ENCODE results near the gene PRPF6. TPM values are rescaled to one million over a fixed set of nuclear protein-coding genes. Genes with fewer than 3 reads are reported as not detected.

Gene PRPF6
- total and polyA plus RNA-seq, 2 experiments from 2014 or later, result 47.1 to 54.8 TPM

DNA sequence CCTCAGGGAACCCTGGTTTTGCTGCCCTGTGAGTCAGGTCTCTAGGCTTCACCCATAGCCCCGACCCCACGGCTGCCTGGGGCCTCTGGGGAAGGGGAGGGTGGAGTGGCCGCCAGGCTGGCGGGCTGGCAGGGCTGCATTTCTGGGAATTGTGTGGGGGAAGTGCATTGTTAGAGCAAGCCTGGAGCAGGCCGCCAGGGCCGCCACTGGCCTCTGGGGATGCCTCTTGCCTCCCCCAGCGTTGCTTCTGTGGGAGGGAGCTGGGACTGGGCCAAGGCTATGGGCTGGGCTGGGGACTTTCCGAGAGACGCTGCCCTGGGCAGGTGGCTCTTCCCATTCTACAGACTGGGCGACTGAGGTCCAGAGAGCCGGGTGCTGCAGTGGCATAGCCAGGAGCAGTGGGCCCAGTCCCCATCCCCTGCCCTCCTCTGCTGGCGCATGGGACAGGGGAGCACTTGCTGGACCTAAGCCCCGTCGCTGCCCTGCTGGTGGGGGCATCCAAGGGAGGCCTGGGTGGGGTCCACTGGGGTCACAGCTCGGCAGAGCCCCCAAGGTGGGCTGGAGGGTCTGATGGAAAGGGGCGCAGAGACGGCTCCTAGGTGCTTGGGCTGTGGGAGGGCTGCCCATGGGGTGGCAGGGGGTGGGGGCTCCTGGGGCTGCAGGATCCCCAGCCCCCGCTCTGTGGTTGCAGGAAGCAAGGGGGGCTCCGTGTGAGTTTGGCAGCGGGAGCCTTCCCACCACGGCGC, 75.1 kb downstream of the PRPF6 start:
- H3K9me3 ChIP-seq (ENCODE audit: low read depth), result no peaks in the 10 kb centered on the region
- no peaks in the 10 kb centered on the region for H3K36me3 ChIP-seq (ENCODE audit: low read depth)
- in situ Hi-C loops (cut with MboI), result no loop called here
- no peak overlapping the region for H3K4me3 ChIP-seq
- no peak overlapping the region for H3K9ac ChIP-seq
- H3K79me2 ChIP-seq (ENCODE audit: insufficient read depth), result no peaks in the 10 kb centered on the region
- no peaks in the 10 kb centered on the region for H3F3A ChIP-seq (ENCODE audit: insufficient read depth)
- H3K9me2 ChIP-seq (ENCODE audit: insufficient read depth), result no peaks in the 10 kb centered on the region
- no peak for TF ChIP-seq EZH2phosphoT487 (IDR thresholded peaks at IDR 0.05; ENCODE audit: insufficient read depth, low read depth)
- TF ChIP-seq EZH2 (IDR thresholded peaks at IDR 0.05; ENCODE audit: insufficient read depth, poor library complexity, severe bottlenecking), result no peak
- H3K27ac ChIP-seq, result no peak overlapping the region
- H2AFZ ChIP-seq, result no peak overlapping the region
- WGBS, 2 experiments (ENCODE audit: low coverage in 1 of 2, low lambda C conversion rate in 2 of 2, missing lambda C conversion rate in 2 of 2), result 53 to 57% methylated on average over 19 to 22 of the region's 22 CpGs
- no peak for DNase-seq
- H4K20me1 ChIP-seq (ENCODE audit: insufficient read depth), result no peaks in the 10 kb centered on the region
- no peak overlapping the region for H3K4me2 ChIP-seq (ENCODE audit: unreplicated experiment)
- no peaks in the 10 kb centered on the region for H3K4me1 ChIP-seq (ENCODE audit: insufficient read depth)
- no peaks in the 10 kb centered on the region for H3K27me3 ChIP-seq (replicated peaks; ENCODE audit: insufficient read depth)

DNA sequence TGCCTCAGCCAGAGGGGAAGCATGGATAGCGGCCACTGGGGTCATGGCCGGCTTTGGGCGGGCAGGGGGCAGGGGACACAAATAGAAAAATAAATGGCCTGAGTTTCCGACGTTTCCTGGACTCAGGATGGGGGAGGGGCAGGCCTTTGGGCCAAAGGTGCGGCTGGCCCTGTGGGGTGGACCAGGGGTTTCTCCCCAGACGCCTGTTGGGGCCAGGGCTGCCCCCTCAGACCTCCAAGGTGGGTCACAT, 75.6 kb downstream of the PRPF6 start:
- in situ Hi-C loops (cut with MboI), result no loop called here
- no peak overlapping the region for H3K27ac ChIP-seq
- H3K27me3 ChIP-seq (replicated peaks; ENCODE audit: insufficient read depth), result no peaks in the 10 kb centered on the region
- H4K20me1 ChIP-seq (ENCODE audit: insufficient read depth), result no peaks in the 10 kb centered on the region
- no peaks in the 10 kb centered on the region for H3K79me2 ChIP-seq (ENCODE audit: insufficient read depth)
- H3K36me3 ChIP-seq (ENCODE audit: low read depth), result no peaks in the 10 kb centered on the region
- no peaks in the 10 kb centered on the region for H3K9me2 ChIP-seq (ENCODE audit: insufficient read depth)
- no peak overlapping the region for H2AFZ ChIP-seq
- 57 to 74% methylated on average over 6 to 7 of the region's 7 CpGs for WGBS, 2 experiments (ENCODE audit: low coverage in 1 of 2, low lambda C conversion rate in 2 of 2, missing lambda C conversion rate in 2 of 2)
- no peaks in the 10 kb centered on the region for H3K4me1 ChIP-seq (ENCODE audit: insufficient read depth)
- H3F3A ChIP-seq (ENCODE audit: insufficient read depth), result no peaks in the 10 kb centered on the region
- no peak for DNase-seq
- H3K4me2 ChIP-seq (ENCODE audit: unreplicated experiment), result no peak overlapping the region
- TF ChIP-seq EZH2phosphoT487 (IDR thresholded peaks at IDR 0.05; ENCODE audit: insufficient read depth, low read depth) (no peak), EZH2 (IDR thresholded peaks at IDR 0.05; ENCODE audit: insufficient read depth, poor library complexity, severe bottlenecking) (no peak)
- H3K9me3 ChIP-seq (ENCODE audit: low read depth), result no peaks in the 10 kb centered on the region
- no peak overlapping the region for H3K4me3 ChIP-seq
- H3K9ac ChIP-seq, result no peak overlapping the region

DNA sequence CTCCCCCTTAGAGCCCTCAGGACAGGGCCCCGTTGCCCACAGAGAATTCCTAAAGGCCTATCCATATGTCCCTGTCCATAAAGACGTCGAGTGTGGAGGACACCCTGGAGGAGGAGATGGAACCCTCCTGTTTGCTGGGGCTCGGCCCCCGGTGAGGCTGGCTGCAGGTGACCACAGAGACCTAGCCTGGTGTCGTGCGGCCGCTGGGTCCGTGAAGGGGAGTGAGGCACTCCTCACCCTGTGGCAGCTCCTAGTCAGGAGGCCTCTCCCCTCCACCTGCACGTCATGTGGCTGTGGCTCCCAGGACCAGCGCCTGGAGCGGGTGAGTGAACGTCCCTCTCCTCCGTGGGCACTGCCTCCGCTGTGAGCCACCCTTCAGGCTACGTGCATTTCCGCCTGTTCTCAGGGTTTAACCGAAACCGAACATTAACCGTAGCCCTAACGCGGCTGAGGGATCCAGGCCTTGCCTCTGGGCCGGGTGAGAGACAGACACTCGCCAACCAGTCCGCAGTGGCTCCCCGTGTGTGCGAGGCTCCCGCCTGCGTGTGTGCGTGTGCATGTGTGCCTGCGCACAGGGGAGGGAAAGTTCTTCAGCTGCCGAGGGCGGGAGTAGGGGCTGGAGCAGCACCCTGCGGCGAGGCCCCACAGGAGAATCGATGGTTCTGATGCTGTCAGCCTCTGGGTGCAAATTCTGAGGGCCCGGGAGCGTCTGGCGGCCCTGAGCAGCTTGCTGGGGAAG, 76.1 kb downstream of the PRPF6 start:
- Histone ChIP-seq H3K27me3 (replicated peaks; ENCODE audit: insufficient read depth) (no peaks in the 10 kb centered on the region), H3K36me3 (ENCODE audit: low read depth) (no peaks in the 10 kb centered on the region), H3K4me2 (ENCODE audit: unreplicated experiment) (no peak overlapping the region), H3K79me2 (ENCODE audit: insufficient read depth) (no peaks in the 10 kb centered on the region), H3F3A (ENCODE audit: insufficient read depth) (no peaks in the 10 kb centered on the region), H3K9ac (no peak overlapping the region), H3K9me2 (ENCODE audit: insufficient read depth) (no peaks in the 10 kb centered on the region), H2AFZ (no peak overlapping the region), H3K4me1 (ENCODE audit: insufficient read depth) (no peaks in the 10 kb centered on the region), H3K9me3 (ENCODE audit: low read depth) (no peaks in the 10 kb centered on the region), H4K20me1 (ENCODE audit: insufficient read depth) (no peaks in the 10 kb centered on the region), H3K4me3 (no peak overlapping the region), H3K27ac (no peak overlapping the region)
- 60 to 71% methylated on average over 33 to 39 of the region's 39 CpGs for WGBS, 2 experiments (ENCODE audit: low coverage in 1 of 2, low lambda C conversion rate in 2 of 2, missing lambda C conversion rate in 2 of 2)
- TF ChIP-seq EZH2 (IDR thresholded peaks at IDR 0.05; ENCODE audit: insufficient read depth, poor library complexity, severe bottlenecking), result no peak
- TF ChIP-seq EZH2phosphoT487 (IDR thresholded peaks at IDR 0.05; ENCODE audit: insufficient read depth, low read depth), result no peak
- no peak for DNase-seq
- in situ Hi-C loops (cut with MboI), result no loop called here

DNA sequence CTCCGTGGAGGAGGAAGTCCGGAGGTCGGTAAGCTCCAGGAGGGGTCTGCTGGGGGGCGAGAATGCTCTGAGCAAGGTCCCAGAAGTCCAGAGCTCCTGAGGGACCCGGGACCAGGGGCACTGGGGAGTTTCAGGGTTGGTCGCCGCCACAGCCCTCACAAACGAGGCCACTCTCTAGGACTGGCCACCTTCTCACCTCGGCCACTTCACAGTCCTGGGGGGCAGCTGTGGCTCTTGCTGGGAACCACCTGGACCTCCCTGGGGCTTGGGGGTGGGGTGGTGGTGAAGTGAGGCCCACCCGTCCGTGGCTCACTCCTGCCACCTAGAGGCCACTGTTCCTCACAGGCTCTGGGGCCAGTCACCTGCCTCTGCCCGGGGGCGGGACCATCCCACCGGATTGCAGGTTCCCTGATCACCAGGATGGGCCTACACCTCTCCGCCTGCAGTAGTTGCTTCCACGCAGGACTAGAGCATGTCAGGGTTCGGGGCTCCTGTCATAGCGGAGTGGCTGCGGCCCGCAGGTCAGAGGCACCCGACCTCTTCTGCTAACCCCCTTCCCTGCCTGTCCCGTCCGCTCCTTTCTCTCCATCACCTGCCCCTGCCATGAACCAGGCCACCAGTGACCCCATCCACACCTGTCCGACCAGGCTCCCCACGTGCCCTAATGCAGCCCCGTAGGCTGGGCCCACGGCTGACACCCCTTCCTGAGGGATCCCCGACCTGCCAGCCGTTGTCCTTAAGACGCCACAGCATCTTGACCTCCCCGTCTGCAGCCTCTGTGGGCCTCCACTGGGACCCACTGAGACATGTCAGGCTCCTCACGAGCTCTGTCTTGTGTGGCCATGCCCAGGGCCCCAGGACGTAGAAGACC, 76.9 kb downstream of the PRPF6 start:
- Histone ChIP-seq H3K4me3 (no peak overlapping the region), H3K27me3 (replicated peaks; ENCODE audit: insufficient read depth) (no peaks in the 10 kb centered on the region), H3K4me2 (ENCODE audit: unreplicated experiment) (no peak overlapping the region), H3K27ac (no peak overlapping the region), H3K79me2 (ENCODE audit: insufficient read depth) (no peaks in the 10 kb centered on the region), H3K9me2 (ENCODE audit: insufficient read depth) (no peaks in the 10 kb centered on the region), H2AFZ (no peak overlapping the region), H3K9ac (no peak overlapping the region), H3K36me3 (ENCODE audit: low read depth) (no peaks in the 10 kb centered on the region), H3K4me1 (ENCODE audit: insufficient read depth) (0 out of 2 replicates have a peak, but pooled peaks cover 5% of the 10 kb centered on the region), H3F3A (ENCODE audit: insufficient read depth) (no peaks in the 10 kb centered on the region), H4K20me1 (ENCODE audit: insufficient read depth) (no peaks in the 10 kb centered on the region), H3K9me3 (ENCODE audit: low read depth) (no peaks in the 10 kb centered on the region)
- DNase-seq, result peak; percentile 69
- TF ChIP-seq EZH2 (IDR thresholded peaks at IDR 0.05; ENCODE audit: insufficient read depth, poor library complexity, severe bottlenecking) (no peak), EZH2phosphoT487 (IDR thresholded peaks at IDR 0.05; ENCODE audit: insufficient read depth, low read depth) (no peak)
- in situ Hi-C loops (cut with MboI), result no loop called here
- 27 to 30% methylated on average over 28 to 33 of the region's 33 CpGs for WGBS, 2 experiments (ENCODE audit: low coverage in 1 of 2, low lambda C conversion rate in 2 of 2, missing lambda C conversion rate in 2 of 2)
